HCT116 (cell line): Measurements from ENCODE around the gene CARS1. TPM values are rescaled to one million over a fixed set of nuclear protein-coding genes. Genes with fewer than 3 reads are reported as not detected.

Experiments used
- ATAC-seq: fragments of 200-7000 bp; cut with Tn5 transposase; 2 replicates; pipeline ENCODE4 v1.9.1; 2020; ENCODE audit warnings: mild to moderate bottlenecking, moderate library complexity
- BruUV-seq: library from RNA; stranded (reverse); fragments of 400-500 nt; replicated peaks from 2 replicates; lab custom pipeline; 2021; lab: Mats Ljungman, UMichigan
- CTCF ChIA-PET: fragments of 300-600 bp; sonication (Branson Sonifier 250); formaldehyde crosslinking; loops from one replicate; lab custom pipeline; 2021; ENCODE audit warnings: antibody characterized with exemption; lab: Charles Lee
- POLR2A ChIA-PET: fragments of 300-600, 350-600 bp; sonication (Branson Sonifier 250); formaldehyde crosslinking; loops from one replicate; lab custom pipeline; 2021; ENCODE audit warnings: antibody characterized with exemption; lab: Charles Lee
- RAD21 ChIA-PET, 2 experiments: fragments of 300-600 bp; sonication (Branson Sonifier 250); formaldehyde crosslinking; loops; one replicate each; lab custom pipeline; 2023; ENCODE audit warnings: low total read pairs in 2 of 2; ENCODE audit not compliant: uncharacterized antibody in 2 of 2, unreplicated experiment in 2 of 2, low non-redundant PET in 1 of 2; lab: Charles Lee
- DNase-seq: peaks from one replicate; pipeline ENCODE4 v3.0.0-alpha.2; 2010; ENCODE audit warnings: low read depth, low spot score
- H2AFZ ChIP-seq: fragments of 200-600 bp; shearing (Covaris generic), sonication (generic); 2 replicates; pipeline ENCODE4 v1.6.1; 2017; ENCODE audit warnings: low read depth, mixed run types, mixed read lengths, antibody characterized with exemption, low read length; ENCODE audit not compliant: poor library complexity, severe bottlenecking
- H3K27ac ChIP-seq: 2 replicates; pipeline ENCODE4 v1.5.1; 2012; ENCODE audit warnings: low read depth, low read length
- H3K27me3 ChIP-seq: fragments of 200-600 bp; sonication (generic); 2 replicates; pipeline ENCODE4 v1.6.1; 2016; ENCODE audit warnings: mixed run types, low read length, mixed read lengths; ENCODE audit not compliant: insufficient read depth
- H3K36me3 ChIP-seq, 2 experiments: fragments of 200-500 bp in 1 of 2; fragments of 200-600 bp in 1 of 2; sonication (Bioruptor generic) in 1 of 2; sonication (generic) in 1 of 2; 2 replicates each; pipeline versions ENCODE4 v1.5.1 to v1.6.1; 2014 to 2016; ENCODE audit warnings: low read length in 2 of 2, inconsistent platforms in 1 of 2, mixed read lengths in 1 of 2, mixed run types in 1 of 2; ENCODE audit not compliant: insufficient read depth in 2 of 2, control insufficient read depth in 1 of 2
- H3K4me1 ChIP-seq, 2 experiments: fragments of 200-600 bp in 1 of 2; sonication (generic) in 1 of 2; 2 replicates each; pipeline versions ENCODE4 v1.5.1 to v1.6.1; 2012 to 2017; ENCODE audit warnings: low read length in 2 of 2, inconsistent platforms in 1 of 2, mild to moderate bottlenecking in 1 of 2, mixed read lengths in 1 of 2, mixed run types in 1 of 2, moderate library complexity in 1 of 2; ENCODE audit not compliant: insufficient read depth in 2 of 2, control insufficient read depth in 1 of 2
- H3K4me2 ChIP-seq: fragments of 200-600 bp; sonication (generic); 2 replicates; pipeline ENCODE4 v1.6.1; 2017; ENCODE audit warnings: mixed run types, low read length, mixed read lengths
- H3K4me3 ChIP-seq, 2 experiments: fragments of 200-600 bp in 1 of 2; sonication (generic) in 1 of 2; replicated peaks in 1 of 2; 2 replicates each; pipeline ENCODE4 v1.5.1; 2011 to 2016; ENCODE audit warnings: low read length in 2 of 2, control low read depth in 1 of 2, low read depth in 1 of 2, mild to moderate bottlenecking in 1 of 2, mixed read lengths in 1 of 2, mixed run types in 1 of 2
- H3K79me2 ChIP-seq: fragments of 200-600 bp; sonication (generic); 2 replicates; pipeline ENCODE4 v1.6.1; 2017; ENCODE audit warnings: mild to moderate bottlenecking, mixed run types, low read length, moderate library complexity, mixed read lengths; ENCODE audit not compliant: insufficient read depth
- H3K9ac ChIP-seq: fragments of 200-600 bp; sonication (generic); 2 replicates; pipeline ENCODE4 v1.6.1; 2016; ENCODE audit warnings: low read length, mixed read lengths
- H3K9me2 ChIP-seq: fragments of 200-600 bp; sonication (generic), shearing (Covaris generic); 2 replicates; pipeline ENCODE4 v1.6.1; 2017; ENCODE audit warnings: mixed run types, mild to moderate bottlenecking, moderate library complexity; ENCODE audit not compliant: insufficient read depth
- H3K9me3 ChIP-seq, 2 experiments: fragments of 200-500 bp in 1 of 2; fragments of 200-600 bp in 1 of 2; sonication (Bioruptor generic) in 1 of 2; sonication (generic) in 1 of 2; 2 replicates each; pipeline ENCODE4 v1.6.1; 2014 to 2017; ENCODE audit warnings: low read length in 2 of 2, mixed read lengths in 2 of 2, inconsistent platforms in 1 of 2, low read depth in 1 of 2, mild to moderate bottlenecking in 1 of 2, mixed run types in 1 of 2, moderate library complexity in 1 of 2; ENCODE audit not compliant: control insufficient read depth in 1 of 2, insufficient read depth in 1 of 2
- H4K20me1 ChIP-seq: fragments of 200-600 bp; sonication (generic), shearing (Covaris generic); 2 replicates; pipeline ENCODE4 v1.6.1; 2017; ENCODE audit warnings: mixed run types, mild to moderate bottlenecking, moderate library complexity; ENCODE audit not compliant: insufficient read depth
- CEBPB ChIP-seq: IDR thresholded peaks from 2 replicates; pipeline ENCODE4 v1.6.1; 2012; ENCODE audit warnings: low read depth
- EZH2 ChIP-seq: fragments of 200-600 bp; sonication (generic); IDR thresholded peaks from 2 replicates; pipeline ENCODE4 v1.6.1; 2017; ENCODE audit warnings: antibody characterized with exemption, mixed run types
- EZH2phosphoT487 ChIP-seq: fragments of 200-600 bp; IDR thresholded peaks from 2 replicates; pipeline ENCODE4 v1.6.1; 2018; ENCODE audit warnings: antibody characterized with exemption, borderline replicate concordance
- MAX ChIP-seq: IDR thresholded peaks from 2 replicates; pipeline ENCODE4 v1.6.1; 2012
- SIN3A ChIP-seq: IDR thresholded peaks from 2 replicates; pipeline ENCODE4 v1.6.1; 2012; ENCODE audit warnings: low read depth
- TCF7L2 ChIP-seq: IDR thresholded peaks from 2 replicates; pipeline ENCODE4 v1.7.0; 2011; ENCODE audit warnings: borderline replicate concordance, inconsistent platforms; ENCODE audit not compliant: insufficient read depth, insufficient read length; ENCODE audit errors: extremely low read depth
- YY1 ChIP-seq: IDR thresholded peaks from 2 replicates; pipeline ENCODE4 v1.6.1; 2011; ENCODE audit warnings: low read length, low read depth, moderate library complexity, mild to moderate bottlenecking; ENCODE audit not compliant: insufficient replicate concordance; ENCODE audit errors: extremely low read depth
- intact Hi-C: fragments of 100-400 bp; cut with micrococcal nuclease; formaldehyde crosslinking; loops from 2 replicates; pipeline ENCODE4 v1.10.0; 2022
- total RNA-seq: library from RNA; stranded (reverse); gene quantifications from one replicate; pipeline ENCODE4 v1.2.1, GENCODE V29; 2021; ENCODE audit not compliant: unreplicated experiment
- TF ChIP-seq, protein P1 (sequence below): IDR thresholded peaks from 2 replicates; pipeline ENCODE4 v1.6.1; 2012

CARS1 gene
- total RNA-seq, 1 experiment from 2014 or later = 124 TPM

DNA sequence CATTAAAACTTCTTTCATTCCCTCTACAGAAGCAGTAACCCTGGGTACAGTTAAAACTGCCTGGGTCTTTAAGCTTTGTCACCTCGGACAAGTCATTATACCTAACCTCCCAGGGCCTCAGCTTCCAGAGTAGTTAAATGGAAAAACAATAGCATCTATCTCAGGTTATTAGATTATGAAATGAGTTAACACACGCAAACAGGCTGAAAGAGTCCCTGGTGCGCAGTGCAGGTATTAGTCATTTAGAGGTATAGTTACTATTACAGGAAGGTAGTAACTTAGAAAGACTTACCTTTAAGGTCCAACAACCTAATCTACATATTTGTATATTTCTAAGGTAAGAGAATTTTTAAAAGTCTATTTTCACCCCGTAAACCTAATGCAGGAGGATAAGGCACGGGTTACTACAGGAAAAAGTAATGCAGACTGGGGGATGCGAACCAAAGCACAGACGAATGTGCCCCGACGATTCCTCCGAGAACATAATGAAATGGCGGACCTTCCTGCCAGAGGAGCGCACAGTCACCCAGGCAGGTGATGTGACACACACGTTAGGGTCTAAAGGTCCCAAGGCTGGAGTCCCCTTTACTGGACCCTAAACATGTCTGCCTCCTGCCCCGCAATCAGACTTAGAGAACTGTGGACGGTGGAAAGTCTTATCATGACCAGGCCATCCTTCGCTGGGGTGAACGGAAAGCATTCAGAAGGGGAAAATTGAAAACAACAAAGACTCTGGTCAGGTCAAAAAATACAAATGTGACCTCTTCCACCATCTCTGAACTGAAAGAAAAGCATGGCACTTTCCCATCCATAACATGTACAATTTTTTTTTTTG lies 66.4 kb downstream of the CARS1 start:
- H3K36me3 ChIP-seq = peaks cover 0 to 7% of the 10 kb centered on the region in 2 experiments; a peak in 1 of 4 replicates
- intact Hi-C loops = no loop called here
- no peak for DNase-seq
- peak overlapping the region; percentile 77 for H3K27ac ChIP-seq
- H3K27me3 ChIP-seq = no peaks in the 10 kb centered on the region
- no peaks in the 10 kb centered on the region for H3K9me2 ChIP-seq
- peaks cover 10% of the 10 kb centered on the region for H4K20me1 ChIP-seq
- RAD21 ChIA-PET = interaction anchor here in 1 of 2 experiments (0.7 kb wide), 1 partner anchor 458 kb away, joined by 4 read pairs; no protein-coding TSS in a partner anchor
- TF ChIP-seq EZH2 (no peak), YY1 (peak; percentile 63), EZH2phosphoT487 (no peak), MAX (no peak; the same call in 1 of the 2 replicates), TCF7L2 (no peak), SIN3A (no peak), CEBPB (no peak)
- TF ChIP-seq, protein P1, sequence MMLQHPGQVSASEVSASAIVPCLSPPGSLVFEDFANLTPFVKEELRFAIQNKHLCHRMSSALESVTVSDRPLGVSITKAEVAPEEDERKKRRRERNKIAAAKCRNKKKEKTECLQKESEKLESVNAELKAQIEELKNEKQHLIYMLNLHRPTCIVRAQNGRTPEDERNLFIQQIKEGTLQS = no peak
- POLR2A ChIA-PET = interaction anchor here (0.6 kb wide), 1 partner anchor 24 kb away, joined by 3 read pairs; no protein-coding TSS in a partner anchor
- TSS peak; percentile 56 for BruUV-seq
- peaks cover 60% of the 10 kb centered on the region for H3K79me2 ChIP-seq
- peak overlapping the region; percentile 98 for H3K9ac ChIP-seq
- no peak overlapping the region for H2AFZ ChIP-seq
- peak overlapping the region; percentile 94 to 99 for H3K4me3 ChIP-seq
- peaks cover 15 to 30% of the 10 kb centered on the region in 2 experiments; a peak in 3 of 4 replicates for H3K4me1 ChIP-seq
- peak overlapping the region; percentile 86 for H3K4me2 ChIP-seq
- no peaks in the 10 kb centered on the region for H3K9me3 ChIP-seq
- CTCF ChIA-PET = interaction anchor here (1.2 kb wide), 1 partner anchor 61 kb away, joined by 6 read pairs; no protein-coding TSS in a partner anchor
- ATAC-seq = no peak
